22Rv1 (cell line): ENCODE results near the gene PLIN3.

Source experiments
- CTCF ChIP-seq: fragments of 450-650 bp; IDR thresholded peaks from 2 replicates; pipeline ENCODE4 v1.5.1; 2017; ENCODE audit warnings: mild to moderate bottlenecking
- ZFX ChIP-seq: fragments of 450-650 bp; IDR thresholded peaks from 2 replicates; pipeline ENCODE4 v1.6.1; 2017; ENCODE audit warnings: antibody characterized with exemption, borderline replicate concordance

- TF ChIP-seq ZFX = no peak
- no peak for TF ChIP-seq CTCF
These were observed 46.7 kb upstream of the PLIN3 start for GRCh38 chr19:4913996-4914735.
